ENCODE data around the gene OR6C6. TPM values are rescaled to one million over a fixed set of nuclear protein-coding genes. Genes with fewer than 3 reads are reported as not detected.

OR6C6 gene
- total RNA-seq, 1 experiment from 2014 or later: not detected

DNA sequence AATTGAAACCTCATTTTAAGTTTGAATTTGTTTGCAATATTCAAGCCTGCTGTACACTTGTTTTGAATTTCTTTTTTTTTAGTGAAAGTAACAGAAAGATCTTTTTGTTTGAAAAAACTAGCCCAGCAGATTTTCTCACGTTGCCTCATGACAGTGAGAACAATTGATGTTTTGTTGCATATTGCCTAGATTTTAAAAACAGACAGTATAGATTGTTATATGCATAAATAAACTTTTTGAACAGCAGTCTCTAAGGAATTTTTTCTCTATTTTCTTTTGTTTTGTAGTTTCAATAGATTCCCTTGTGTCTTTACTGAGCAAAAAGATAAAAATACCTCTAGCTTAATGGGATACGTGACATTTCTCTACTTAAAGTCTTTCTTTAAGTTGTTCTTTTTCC is 15.4 kb downstream of the OR6C6 start:
- DNase-seq (ENCODE audit: low read depth, low spot score): no peak
- intact Hi-C loops (cut with micrococcal nuclease; ENCODE audit: unreplicated experiment): no loop called here
- POLR2A ChIA-PET: no interaction called here
- no TSS peak for BruUV-seq (replicated peaks)
- no peaks in the 10 kb centered on the region for H3K9me3 ChIP-seq (ENCODE audit: control insufficient read depth, insufficient read depth, low read depth, low read length)
- H3K36me3 ChIP-seq (ENCODE audit: control insufficient read depth, insufficient read depth, low read length): no peaks in the 10 kb centered on the region
- CTCF ChIA-PET: no interaction called here
- H3K27ac ChIP-seq (ENCODE audit: low read length): no peak overlapping the region
- no peaks in the 10 kb centered on the region; the same call in none of the 2 replicates for H3K27me3 ChIP-seq (ENCODE audit: control insufficient read depth, insufficient read depth, low read length)
- TF ChIP-seq TCF7L2 (IDR thresholded peaks at IDR 0.05; ENCODE audit: low read depth, low read length) (no peak), SIN3A (IDR thresholded peaks at IDR 0.05; ENCODE audit: borderline replicate concordance, insufficient read depth, low read depth, low read length) (no peak), POLR2AphosphoS5 (IDR thresholded peaks at IDR 0.05; ENCODE audit: low read depth, low read length) (no peak)
- TF ChIP-seq, protein P1, sequence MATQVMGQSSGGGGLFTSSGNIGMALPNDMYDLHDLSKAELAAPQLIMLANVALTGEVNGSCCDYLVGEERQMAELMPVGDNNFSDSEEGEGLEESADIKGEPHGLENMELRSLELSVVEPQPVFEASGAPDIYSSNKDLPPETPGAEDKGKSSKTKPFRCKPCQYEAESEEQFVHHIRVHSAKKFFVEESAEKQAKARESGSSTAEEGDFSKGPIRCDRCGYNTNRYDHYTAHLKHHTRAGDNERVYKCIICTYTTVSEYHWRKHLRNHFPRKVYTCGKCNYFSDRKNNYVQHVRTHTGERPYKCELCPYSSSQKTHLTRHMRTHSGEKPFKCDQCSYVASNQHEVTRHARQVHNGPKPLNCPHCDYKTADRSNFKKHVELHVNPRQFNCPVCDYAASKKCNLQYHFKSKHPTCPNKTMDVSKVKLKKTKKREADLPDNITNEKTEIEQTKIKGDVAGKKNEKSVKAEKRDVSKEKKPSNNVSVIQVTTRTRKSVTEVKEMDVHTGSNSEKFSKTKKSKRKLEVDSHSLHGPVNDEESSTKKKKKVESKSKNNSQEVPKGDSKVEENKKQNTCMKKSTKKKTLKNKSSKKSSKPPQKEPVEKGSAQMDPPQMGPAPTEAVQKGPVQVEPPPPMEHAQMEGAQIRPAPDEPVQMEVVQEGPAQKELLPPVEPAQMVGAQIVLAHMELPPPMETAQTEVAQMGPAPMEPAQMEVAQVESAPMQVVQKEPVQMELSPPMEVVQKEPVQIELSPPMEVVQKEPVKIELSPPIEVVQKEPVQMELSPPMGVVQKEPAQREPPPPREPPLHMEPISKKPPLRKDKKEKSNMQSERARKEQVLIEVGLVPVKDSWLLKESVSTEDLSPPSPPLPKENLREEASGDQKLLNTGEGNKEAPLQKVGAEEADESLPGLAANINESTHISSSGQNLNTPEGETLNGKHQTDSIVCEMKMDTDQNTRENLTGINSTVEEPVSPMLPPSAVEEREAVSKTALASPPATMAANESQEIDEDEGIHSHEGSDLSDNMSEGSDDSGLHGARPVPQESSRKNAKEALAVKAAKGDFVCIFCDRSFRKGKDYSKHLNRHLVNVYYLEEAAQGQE (IDR thresholded peaks at IDR 0.05; ENCODE audit: insufficient read depth in 1 of 2, low read depth in 2 of 2, low read length in 1 of 2): no peak
- TF ChIP-seq, protein P2, sequence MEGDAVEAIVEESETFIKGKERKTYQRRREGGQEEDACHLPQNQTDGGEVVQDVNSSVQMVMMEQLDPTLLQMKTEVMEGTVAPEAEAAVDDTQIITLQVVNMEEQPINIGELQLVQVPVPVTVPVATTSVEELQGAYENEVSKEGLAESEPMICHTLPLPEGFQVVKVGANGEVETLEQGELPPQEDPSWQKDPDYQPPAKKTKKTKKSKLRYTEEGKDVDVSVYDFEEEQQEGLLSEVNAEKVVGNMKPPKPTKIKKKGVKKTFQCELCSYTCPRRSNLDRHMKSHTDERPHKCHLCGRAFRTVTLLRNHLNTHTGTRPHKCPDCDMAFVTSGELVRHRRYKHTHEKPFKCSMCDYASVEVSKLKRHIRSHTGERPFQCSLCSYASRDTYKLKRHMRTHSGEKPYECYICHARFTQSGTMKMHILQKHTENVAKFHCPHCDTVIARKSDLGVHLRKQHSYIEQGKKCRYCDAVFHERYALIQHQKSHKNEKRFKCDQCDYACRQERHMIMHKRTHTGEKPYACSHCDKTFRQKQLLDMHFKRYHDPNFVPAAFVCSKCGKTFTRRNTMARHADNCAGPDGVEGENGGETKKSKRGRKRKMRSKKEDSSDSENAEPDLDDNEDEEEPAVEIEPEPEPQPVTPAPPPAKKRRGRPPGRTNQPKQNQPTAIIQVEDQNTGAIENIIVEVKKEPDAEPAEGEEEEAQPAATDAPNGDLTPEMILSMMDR (IDR thresholded peaks at IDR 0.05): no peak
- no peak overlapping the region for H3K4me3 ChIP-seq (ENCODE audit: low read depth in 2 of 2, low read length in 2 of 2)
- in situ Hi-C loops (cut with HindIII; ENCODE audit: low pct_unique_long_range_greater_than_20kb, low sequenced_read_pairs): no loop called here
- H3K4me1 ChIP-seq (ENCODE audit: control insufficient read depth, insufficient read depth, low read length): no peaks in the 10 kb centered on the region
- ATAC-seq: no peak

DNA sequence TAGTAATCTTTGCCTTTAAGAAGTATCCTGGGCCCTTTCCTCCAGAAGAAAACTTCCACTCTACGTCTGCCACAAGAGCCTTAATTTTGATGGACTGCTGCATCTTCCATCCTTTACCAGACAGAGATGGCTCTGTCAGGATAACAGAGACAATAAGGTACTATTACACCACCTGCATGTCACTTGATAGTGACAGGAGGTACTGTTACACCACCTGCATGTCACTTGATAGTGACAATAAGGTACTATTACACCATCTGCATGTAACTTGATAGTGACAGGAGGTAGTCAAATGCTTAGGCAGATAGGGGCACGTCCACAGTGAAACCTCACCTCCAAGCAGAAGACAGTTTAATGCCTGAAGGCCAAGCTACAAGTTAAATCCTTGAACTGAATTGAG is 38.1 kb downstream of the OR6C6 start:
- Histone ChIP-seq H3K27me3 (ENCODE audit: control insufficient read depth, insufficient read depth, low read length) (peaks cover 2% of the 10 kb centered on the region; the same call in 1 of the 2 replicates), H3K27ac (ENCODE audit: low read length) (no peak overlapping the region), H3K36me3 (ENCODE audit: control insufficient read depth, insufficient read depth, low read length) (no peaks in the 10 kb centered on the region), H3K4me3 (ENCODE audit: low read depth in 2 of 2, low read length in 2 of 2) (no peak overlapping the region), H3K9me3 (ENCODE audit: control insufficient read depth, insufficient read depth, low read depth, low read length) (no peaks in the 10 kb centered on the region), H3K4me1 (ENCODE audit: control insufficient read depth, insufficient read depth, low read length) (no peaks in the 10 kb centered on the region)
- ChIA-PET CTCF (no interaction called here), POLR2A (no interaction called here)
- BruUV-seq (replicated peaks): no TSS peak
- ATAC-seq (no peak), DNase-seq (ENCODE audit: low read depth, low spot score) (no peak)
- in situ Hi-C loops (cut with HindIII; ENCODE audit: low pct_unique_long_range_greater_than_20kb, low sequenced_read_pairs): no loop called here
- intact Hi-C loops (cut with micrococcal nuclease; ENCODE audit: unreplicated experiment): no loop called here
- TF ChIP-seq, protein P1 (IDR thresholded peaks at IDR 0.05; ENCODE audit: insufficient read depth in 1 of 2, low read depth in 2 of 2, low read length in 1 of 2): no peak
- TF ChIP-seq TCF7L2 (IDR thresholded peaks at IDR 0.05; ENCODE audit: low read depth, low read length) (no peak), SIN3A (IDR thresholded peaks at IDR 0.05; ENCODE audit: borderline replicate concordance, insufficient read depth, low read depth, low read length) (no peak), POLR2AphosphoS5 (IDR thresholded peaks at IDR 0.05; ENCODE audit: low read depth, low read length) (no peak)
- TF ChIP-seq, protein P2 (IDR thresholded peaks at IDR 0.05): no peak
